Osteoblast (primary cell): ENCODE results near the gene TESK2. TPM values are rescaled to one million over a fixed set of nuclear protein-coding genes. Genes with fewer than 3 reads are reported as not detected.

Experiments used
- DNase-seq: peaks from one replicate; pipeline ENCODE4 v3.0.0; 2011; ENCODE audit warnings: low spot score, mixed read lengths; ENCODE audit not compliant: insufficient read length; ENCODE audit errors: missing footprints
- H2AFZ ChIP-seq: 2 replicates; pipeline ENCODE4 v1.6.0; 2011; ENCODE audit warnings: mild to moderate bottlenecking, low read length
- H3K27ac ChIP-seq: 2 replicates; pipeline ENCODE4 v1.5.1; 2011; ENCODE audit warnings: mild to moderate bottlenecking, low read depth, low read length, moderate library complexity
- H3K27me3 ChIP-seq: 2 replicates; pipeline ENCODE4 v1.6.0; 2012; ENCODE audit warnings: mild to moderate bottlenecking, control low read depth, inconsistent platforms, low read length, moderate library complexity; ENCODE audit not compliant: insufficient read depth
- H3K36me3 ChIP-seq: 2 replicates; pipeline ENCODE4 v1.5.1; 2011; ENCODE audit warnings: mild to moderate bottlenecking, low read length, control low read depth, moderate library complexity; ENCODE audit not compliant: insufficient read depth
- H3K4me1 ChIP-seq: 2 replicates; pipeline ENCODE4 v1.5.1; 2011; ENCODE audit warnings: mild to moderate bottlenecking, low read length, control low read depth, moderate library complexity; ENCODE audit not compliant: insufficient read depth
- H3K4me2 ChIP-seq: 2 replicates; pipeline ENCODE4 v1.6.0; 2011; ENCODE audit warnings: mild to moderate bottlenecking, low read length; ENCODE audit not compliant: insufficient read depth
- H3K4me3 ChIP-seq: fragments of 200-600 bp; sonication (generic); 3 replicates; pipeline ENCODE4 v1.5.1; 2012; ENCODE audit warnings: mild to moderate bottlenecking, low read length, inconsistent platforms; ENCODE audit not compliant: insufficient read depth
- H3K79me2 ChIP-seq: 2 replicates; pipeline ENCODE4 v1.6.0; 2012; ENCODE audit warnings: mild to moderate bottlenecking, low read length, control low read depth, inconsistent platforms; ENCODE audit not compliant: insufficient read depth
- H3K9me3 ChIP-seq: 2 replicates; pipeline ENCODE4 v1.5.1; 2011; ENCODE audit warnings: low read depth, low read length, control low read depth
- H4K20me1 ChIP-seq: 2 replicates; pipeline ENCODE4 v1.6.0; 2012; ENCODE audit warnings: mild to moderate bottlenecking, low read length, control low read depth; ENCODE audit not compliant: insufficient read depth
- total RNA-seq: library from RNA; depleted of rRNA; stranded (reverse); fragments of >200 nt; gene quantifications from 2 replicates; pipeline ENCODE4 v1.2.3, GENCODE V29; 2012
- TF ChIP-seq, protein P1 (sequence below): IDR thresholded peaks from 2 replicates; pipeline ENCODE4 v1.5.1; 2011; ENCODE audit warnings: mild to moderate bottlenecking, low read depth, low read length, moderate library complexity; ENCODE audit errors: extremely low read depth

The TESK2 gene
- total RNA-seq, 1 donor: 5.4 TPM

GRCh38 chr1:45458894-45459293 lies 32.1 kb downstream of the TESK2 start:
- Histone ChIP-seq H3K79me2 (no peaks in the 10 kb centered on the region), H3K4me1 (no peaks in the 10 kb centered on the region), H4K20me1 (no peaks in the 10 kb centered on the region), H3K27me3 (no peaks in the 10 kb centered on the region), H3K36me3 (no peaks in the 10 kb centered on the region), H3K4me3 (no peak overlapping the region), H2AFZ (no peak overlapping the region), H3K4me2 (no peak overlapping the region), H3K9me3 (no peaks in the 10 kb centered on the region), H3K27ac (no peak overlapping the region)
- no peak for DNase-seq
- TF ChIP-seq, protein P1, sequence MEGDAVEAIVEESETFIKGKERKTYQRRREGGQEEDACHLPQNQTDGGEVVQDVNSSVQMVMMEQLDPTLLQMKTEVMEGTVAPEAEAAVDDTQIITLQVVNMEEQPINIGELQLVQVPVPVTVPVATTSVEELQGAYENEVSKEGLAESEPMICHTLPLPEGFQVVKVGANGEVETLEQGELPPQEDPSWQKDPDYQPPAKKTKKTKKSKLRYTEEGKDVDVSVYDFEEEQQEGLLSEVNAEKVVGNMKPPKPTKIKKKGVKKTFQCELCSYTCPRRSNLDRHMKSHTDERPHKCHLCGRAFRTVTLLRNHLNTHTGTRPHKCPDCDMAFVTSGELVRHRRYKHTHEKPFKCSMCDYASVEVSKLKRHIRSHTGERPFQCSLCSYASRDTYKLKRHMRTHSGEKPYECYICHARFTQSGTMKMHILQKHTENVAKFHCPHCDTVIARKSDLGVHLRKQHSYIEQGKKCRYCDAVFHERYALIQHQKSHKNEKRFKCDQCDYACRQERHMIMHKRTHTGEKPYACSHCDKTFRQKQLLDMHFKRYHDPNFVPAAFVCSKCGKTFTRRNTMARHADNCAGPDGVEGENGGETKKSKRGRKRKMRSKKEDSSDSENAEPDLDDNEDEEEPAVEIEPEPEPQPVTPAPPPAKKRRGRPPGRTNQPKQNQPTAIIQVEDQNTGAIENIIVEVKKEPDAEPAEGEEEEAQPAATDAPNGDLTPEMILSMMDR: no peak

DNA sequence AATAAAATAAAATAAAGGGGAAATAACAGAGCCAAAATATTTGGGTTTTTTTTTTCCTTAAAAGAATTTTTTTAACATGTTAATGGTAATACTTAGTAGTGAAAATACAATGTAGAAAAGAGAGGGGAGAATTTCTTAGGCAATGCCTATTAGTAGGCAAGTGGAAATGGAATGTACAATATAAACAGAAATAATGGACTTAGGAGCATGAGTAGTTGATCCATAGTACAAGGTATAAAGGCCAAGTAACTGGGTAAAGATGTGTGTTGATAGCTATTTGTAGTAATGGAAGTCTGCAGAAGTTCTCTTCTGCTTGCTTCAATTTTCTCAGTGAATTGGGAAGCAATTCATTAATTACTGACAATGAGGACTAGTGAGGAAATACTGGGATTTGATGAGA lies 34.4 kb downstream of the TESK2 start:
- Histone ChIP-seq H4K20me1 (no peaks in the 10 kb centered on the region), H3K27me3 (no peaks in the 10 kb centered on the region), H3K36me3 (no peaks in the 10 kb centered on the region), H2AFZ (no peak overlapping the region), H3K4me3 (no peak overlapping the region), H3K79me2 (no peaks in the 10 kb centered on the region), H3K9me3 (no peaks in the 10 kb centered on the region), H3K4me2 (no peak overlapping the region), H3K27ac (no peak overlapping the region), H3K4me1 (no peaks in the 10 kb centered on the region)
- TF ChIP-seq, protein P1: no peak
- no peak for DNase-seq

DNA sequence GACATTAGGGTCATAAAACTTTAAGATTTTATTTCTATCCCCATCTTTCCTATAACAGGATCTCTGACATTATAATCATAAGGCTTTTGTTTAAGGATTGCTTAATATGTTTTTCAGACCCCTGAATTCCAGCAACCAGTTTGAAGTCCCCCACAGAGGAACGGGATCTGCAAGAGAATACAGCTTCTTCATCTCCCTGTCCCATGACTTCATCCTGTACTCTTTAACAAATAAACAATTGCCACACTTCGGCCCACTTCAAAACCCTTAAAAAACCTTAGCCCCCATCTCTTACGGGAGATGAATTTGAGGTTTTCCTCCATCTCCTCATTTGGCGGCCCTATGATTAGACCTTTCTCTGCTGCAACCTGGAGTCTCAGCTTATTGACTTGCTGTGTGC lies 35.8 kb downstream of the TESK2 start:
- no peaks in the 10 kb centered on the region for H3K27me3 ChIP-seq
- H4K20me1 ChIP-seq: no peaks in the 10 kb centered on the region
- peak overlapping the region; percentile 35 for H2AFZ ChIP-seq
- H3K27ac ChIP-seq: no peak overlapping the region
- DNase-seq: no peak
- H3K79me2 ChIP-seq: no peaks in the 10 kb centered on the region
- H3K4me3 ChIP-seq: no peak overlapping the region
- no peaks in the 10 kb centered on the region for H3K4me1 ChIP-seq
- H3K4me2 ChIP-seq: no peak overlapping the region
- no peaks in the 10 kb centered on the region for H3K36me3 ChIP-seq
- TF ChIP-seq, protein P1: no peak
- H3K9me3 ChIP-seq: no peaks in the 10 kb centered on the region

DNA sequence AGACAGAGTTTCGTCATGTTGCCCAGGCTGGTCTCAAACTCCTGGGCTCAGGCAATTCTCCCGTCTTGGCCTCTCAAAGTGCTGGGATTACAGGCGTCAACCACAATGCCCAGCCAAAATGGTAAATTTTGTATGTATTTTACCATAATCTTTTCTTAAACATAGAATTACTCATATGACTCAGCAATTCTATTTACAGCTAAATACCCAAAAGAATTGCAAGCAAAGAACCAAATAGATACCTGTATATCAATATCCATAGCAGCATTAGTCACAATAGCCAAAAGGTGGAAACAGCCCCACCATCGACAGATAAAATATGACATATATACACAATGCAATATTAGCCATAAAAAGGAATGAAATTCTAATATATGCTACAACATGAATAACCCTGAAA lies 36.5 kb downstream of the TESK2 start:
- H4K20me1 ChIP-seq: no peaks in the 10 kb centered on the region
- H3K36me3 ChIP-seq: no peaks in the 10 kb centered on the region
- TF ChIP-seq, protein P1: no peak
- H3K27me3 ChIP-seq: no peaks in the 10 kb centered on the region
- no peak overlapping the region for H3K4me3 ChIP-seq
- no peak for DNase-seq
- no peak overlapping the region for H3K27ac ChIP-seq
- no peaks in the 10 kb centered on the region for H3K9me3 ChIP-seq
- no peaks in the 10 kb centered on the region for H3K79me2 ChIP-seq
- no peak overlapping the region for H3K4me2 ChIP-seq
- no peak overlapping the region for H2AFZ ChIP-seq
- no peaks in the 10 kb centered on the region for H3K4me1 ChIP-seq
